Common myeloid progenitor, CD34-positive (primary cell): ENCODE measurements around the gene CDH13.

Experiments
- CTCF ChIA-PET: fragments of 350-600 bp; sonication (Branson Sonifier 250); formaldehyde crosslinking; loops from one replicate; lab custom pipeline; 2021; ENCODE audit warnings: antibody characterized with exemption; lab: Charles Lee
- POLR2A ChIA-PET: fragments of 350-600 bp; sonication (Branson Sonifier 250); formaldehyde crosslinking; loops from one replicate; lab custom pipeline; 2021; ENCODE audit warnings: antibody characterized with exemption; lab: Charles Lee
- DNase-seq, 3 donors: peaks; one replicate each; pipeline versions ENCODE4 v3.0.0 to v3.0.0-alpha.2; 2013
- H3K27ac ChIP-seq, 2 experiments: 1 replicate in 1 of 2; 2 replicates in 1 of 2; pipeline ENCODE4 v1.7.0; 2013; ENCODE audit warnings: inconsistent platforms in 2 of 2, low read length in 2 of 2, mild to moderate bottlenecking in 2 of 2, low read depth in 1 of 2, moderate library complexity in 1 of 2; ENCODE audit not compliant: severe bottlenecking in 2 of 2, insufficient read depth in 1 of 2, poor library complexity in 1 of 2
- H3K27me3 ChIP-seq, 5 experiments: replicated peaks in 2 of 5; 1 replicate in 3 of 5; 2 replicates in 2 of 5; pipeline versions ENCODE4 v1.6.1 to v1.7.0; 2013; ENCODE audit warnings: low read length in 4 of 5, mild to moderate bottlenecking in 2 of 5, moderate library complexity in 2 of 5, inconsistent platforms in 1 of 5; ENCODE audit not compliant: insufficient read depth in 5 of 5, control insufficient read depth in 4 of 5
- H3K36me3 ChIP-seq, 4 experiments: 1 replicate in 2 of 4; 2 replicates in 2 of 4; pipeline versions ENCODE4 v1.6.1 to v1.7.0; 2013; ENCODE audit warnings: low read length in 3 of 4, control low read depth in 1 of 4, mild to moderate bottlenecking in 1 of 4; ENCODE audit not compliant: control insufficient read depth in 4 of 4, insufficient read depth in 4 of 4
- H3K4me1 ChIP-seq, 4 experiments: 1 replicate in 3 of 4; 2 replicates in 1 of 4; pipeline versions ENCODE4 v1.6.1 to v1.7.1; 2013; ENCODE audit warnings: low read length in 3 of 4, mild to moderate bottlenecking in 3 of 4, control low read depth in 1 of 4, inconsistent platforms in 1 of 4, moderate library complexity in 1 of 4; ENCODE audit not compliant: control insufficient read depth in 4 of 4, insufficient read depth in 4 of 4; ENCODE audit errors: control extremely low read depth in 1 of 4
- H3K4me3 ChIP-seq, 7 experiments: 1 replicate in 4 of 7; 2 replicates in 3 of 7; pipeline versions ENCODE4 v1.5.1 to v1.7.0; 2013; ENCODE audit warnings: mild to moderate bottlenecking in 7 of 7, low read length in 6 of 7, moderate library complexity in 6 of 7, inconsistent platforms in 2 of 7, low read depth in 2 of 7, control low read depth in 1 of 7; ENCODE audit not compliant: insufficient read depth in 4 of 7, control insufficient read depth in 1 of 7; ENCODE audit errors: extremely low read depth in 1 of 7
- H3K9me3 ChIP-seq, 5 experiments: 1 replicate in 4 of 5; 2 replicates in 1 of 5; pipeline versions ENCODE4 v1.6.1 to v1.7.1; 2013; ENCODE audit warnings: low read length in 4 of 5, mild to moderate bottlenecking in 2 of 5, inconsistent platforms in 1 of 5, low read depth in 1 of 5, moderate library complexity in 1 of 5; ENCODE audit not compliant: control insufficient read depth in 4 of 5, insufficient read depth in 2 of 5; ENCODE audit errors: control extremely low read depth in 1 of 5
- WGBS: methylation state at CpG from one replicate; pipeline ENCODE4 v1.1.5; 2013; ENCODE audit not compliant: insufficient coverage; 5-methylcytosine and 5-hydroxymethylcytosine counted together

Gene CDH13

DNA sequence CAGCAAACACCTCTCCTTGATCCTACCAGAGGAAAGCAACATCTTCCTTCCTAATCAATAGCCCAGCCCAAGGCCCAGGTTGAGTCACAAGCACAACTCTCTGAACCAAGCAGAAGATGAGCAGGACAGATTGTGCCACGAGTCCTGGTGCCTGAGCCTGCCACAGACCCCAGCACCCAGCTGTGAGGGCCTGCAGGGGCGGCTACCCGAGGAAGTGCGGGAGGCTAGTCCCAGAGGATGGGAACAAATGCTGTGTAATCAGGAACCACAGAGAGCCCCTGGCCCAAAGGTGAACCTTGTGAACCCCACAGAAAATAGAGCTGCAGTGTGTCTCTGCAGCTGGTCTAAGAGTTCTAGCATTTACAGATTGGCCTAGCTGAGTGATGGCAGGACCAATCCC, 1054.2 kb downstream of the CDH13 start:
- no peak overlapping the region for H3K4me3 ChIP-seq
- peaks cover 0 to 20% (median 5%) of the 10 kb centered on the region in 5 experiments for H3K27me3 ChIP-seq
- CTCF ChIA-PET: no interaction called here
- 82% methylated on average over 4 of the region's 4 CpGs for WGBS
- POLR2A ChIA-PET: no interaction called here
- H3K27ac ChIP-seq: no peak overlapping the region
- no peaks in the 10 kb centered on the region for H3K9me3 ChIP-seq
- no peaks in the 10 kb centered on the region for H3K36me3 ChIP-seq
- no peak for DNase-seq
- H3K4me1 ChIP-seq: no peaks in the 10 kb centered on the region

GRCh38 chr16:83681381-83681956, 1054.7 kb downstream of the CDH13 start:
- H3K27me3 ChIP-seq: peaks cover 0 to 20% (median 5%) of the 10 kb centered on the region in 5 experiments
- no peak for DNase-seq
- ChIA-PET POLR2A (no interaction called here), CTCF (no interaction called here)
- H3K27ac ChIP-seq: no peak overlapping the region
- no peak overlapping the region for H3K4me3 ChIP-seq
- 84% methylated on average over 6 of the region's 9 CpGs for WGBS
- no peaks in the 10 kb centered on the region for H3K4me1 ChIP-seq
- H3K36me3 ChIP-seq: no peaks in the 10 kb centered on the region
- no peaks in the 10 kb centered on the region for H3K9me3 ChIP-seq

GRCh38 chr16:83682116-83682867, 1055.5 kb downstream of the CDH13 start:
- CTCF ChIA-PET: no interaction called here
- WGBS: 72% methylated on average over 12 of the region's 13 CpGs
- Histone ChIP-seq H3K9me3 (no peaks in the 10 kb centered on the region), H3K4me3 (no peak overlapping the region), H3K27ac (no peak overlapping the region), H3K27me3 (peaks cover 0 to 20% (median 5%) of the 10 kb centered on the region in 5 experiments), H3K4me1 (no peaks in the 10 kb centered on the region), H3K36me3 (no peaks in the 10 kb centered on the region)
- POLR2A ChIA-PET: no interaction called here
- no peak for DNase-seq

GRCh38 chr16:83682868-83683235, 1056.1 kb downstream of the CDH13 start:
- Histone ChIP-seq H3K36me3 (no peaks in the 10 kb centered on the region), H3K4me3 (no peak overlapping the region), H3K4me1 (no peaks in the 10 kb centered on the region), H3K27me3 (peaks cover 0 to 19% (median 5%) of the 10 kb centered on the region in 5 experiments), H3K27ac (no peak overlapping the region), H3K9me3 (no peaks in the 10 kb centered on the region)
- no peak for DNase-seq
- POLR2A ChIA-PET: no interaction called here
- WGBS: 57% methylated on average over 7 of the region's 7 CpGs
- CTCF ChIA-PET: no interaction called here

DNA sequence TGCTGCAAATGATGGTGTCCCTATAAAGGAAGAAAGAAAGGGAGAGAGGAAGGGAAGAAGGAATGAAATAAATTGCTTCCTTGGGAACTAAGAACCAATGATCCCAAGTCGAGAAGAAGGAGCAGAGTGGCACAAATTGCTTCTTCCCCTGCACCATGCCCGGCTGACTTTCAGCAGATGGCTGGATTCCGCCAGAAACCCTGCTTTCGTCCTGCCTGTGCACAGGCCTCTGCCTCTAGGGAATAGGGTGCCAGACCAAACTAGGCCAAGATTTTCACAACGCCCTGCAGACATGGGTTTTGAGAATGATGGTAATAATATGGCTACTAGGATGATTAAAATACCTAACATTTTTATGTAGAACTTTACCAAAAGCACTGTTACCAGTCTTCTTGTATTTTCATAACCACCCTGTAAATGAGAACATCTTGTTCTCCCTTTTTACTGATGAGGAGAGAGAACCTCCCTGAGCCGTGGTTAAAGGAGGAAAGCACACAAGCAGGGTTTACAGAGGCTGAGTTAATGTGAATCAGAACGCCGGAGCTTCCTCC, 1058.9 kb downstream of the CDH13 start:
- no peaks in the 10 kb centered on the region for H3K4me1 ChIP-seq
- no peak overlapping the region for H3K4me3 ChIP-seq
- peaks cover 0 to 17% (median 5%) of the 10 kb centered on the region in 5 experiments for H3K27me3 ChIP-seq
- CTCF ChIA-PET: no interaction called here
- no peak overlapping the region for H3K27ac ChIP-seq
- H3K9me3 ChIP-seq: no peaks in the 10 kb centered on the region
- POLR2A ChIA-PET: no interaction called here
- WGBS: 89% methylated on average over 5 of the region's 8 CpGs
- no peaks in the 10 kb centered on the region for H3K36me3 ChIP-seq
- DNase-seq: no peak

- WGBS: 100% methylated on average over 3 of the region's 3 CpGs
- DNase-seq: no peak
- peaks cover 0 to 10% (median 4%) of the 10 kb centered on the region in 5 experiments for H3K27me3 ChIP-seq
- POLR2A ChIA-PET: no interaction called here
- no peak overlapping the region for H3K27ac ChIP-seq
- CTCF ChIA-PET: no interaction called here
- H3K4me1 ChIP-seq: no peaks in the 10 kb centered on the region
- H3K4me3 ChIP-seq: no peak overlapping the region
- no peaks in the 10 kb centered on the region for H3K9me3 ChIP-seq
- no peaks in the 10 kb centered on the region for H3K36me3 ChIP-seq
These were observed 1060.0 kb downstream of the CDH13 start for GRCh38 chr16:83686726-83687125.

GRCh38 chr16:83689385-83689831, 1062.6 kb downstream of the CDH13 start:
- DNase-seq: peak; percentile 17 to 69 (median 50)
- H3K4me1 ChIP-seq: no peaks in the 10 kb centered on the region
- H3K27me3 ChIP-seq: peaks cover 0 to 7% (median 0%) of the 10 kb centered on the region in 5 experiments
- no peak overlapping the region for H3K4me3 ChIP-seq
- ChIA-PET POLR2A (interaction anchor here (0.7 kb wide), 1 partner anchor 40 kb away, joined by 3 read pairs; no protein-coding TSS in a partner anchor), CTCF (no interaction called here)
- H3K27ac ChIP-seq: no peak overlapping the region
- H3K36me3 ChIP-seq: no peaks in the 10 kb centered on the region
- no peaks in the 10 kb centered on the region for H3K9me3 ChIP-seq
- WGBS: 55% methylated on average over 4 of the region's 5 CpGs
